ENCODE results near the gene CLNK. TPM values are rescaled to one million over a fixed set of nuclear protein-coding genes. Genes with fewer than 3 reads are reported as not detected.

Gene CLNK
- total RNA-seq, 1 experiment from 2014 or later = not detected

DNA sequence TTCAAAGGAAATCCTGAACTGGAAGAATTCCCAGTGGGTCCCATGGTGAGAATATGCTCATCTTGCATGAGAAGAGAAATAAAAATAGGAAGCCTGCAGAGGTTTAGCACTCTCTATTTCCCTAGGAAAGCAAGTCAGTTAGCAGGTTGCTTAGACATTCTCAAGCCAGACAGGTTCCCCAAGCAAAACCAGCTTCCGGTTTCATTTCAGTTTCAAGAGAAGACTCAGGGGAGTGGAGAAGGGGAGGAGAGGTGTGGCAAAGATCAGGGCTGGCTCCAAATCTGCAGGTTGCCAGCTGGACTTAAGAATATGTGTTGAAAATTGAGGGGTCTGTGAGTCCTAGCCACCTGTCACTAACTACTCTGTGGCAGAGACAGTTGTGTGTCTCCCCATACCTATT lies 107.5 kb downstream of the CLNK start:
- no TSS peak for BruUV-seq (replicated peaks)
- ATAC-seq (no peak), DNase-seq (ENCODE audit: low read depth, low spot score) (no peak)
- H3K27ac ChIP-seq (ENCODE audit: low read depth, low read length) = no peak overlapping the region
- no peaks in the 10 kb centered on the region for H3K36me3 ChIP-seq (ENCODE audit: control insufficient read depth in 1 of 2, insufficient read depth in 2 of 2, low read length in 2 of 2)
- no peak overlapping the region for H3K9ac ChIP-seq (ENCODE audit: low read length)
- no peaks in the 10 kb centered on the region for H4K20me1 ChIP-seq (ENCODE audit: insufficient read depth)
- ChIA-PET CTCF (no interaction called here), POLR2A (interaction anchor here (1.1 kb wide), 1 partner anchor 8 kb away, joined by 3 read pairs; no protein-coding TSS in a partner anchor), RAD21 (ENCODE audit: low non-redundant PET in 1 of 2, low total read pairs in 2 of 2, uncharacterized antibody in 2 of 2, unreplicated experiment in 2 of 2) (no interaction called here)
- intact Hi-C loops (cut with micrococcal nuclease) = no loop called here
- no peaks in the 10 kb centered on the region for H3K9me2 ChIP-seq (ENCODE audit: insufficient read depth)
- no peaks in the 10 kb centered on the region for H3K27me3 ChIP-seq (ENCODE audit: insufficient read depth, low read length)
- no peaks in the 10 kb centered on the region for H3K79me2 ChIP-seq (ENCODE audit: insufficient read depth, low read length)
- no peak overlapping the region for H2AFZ ChIP-seq (ENCODE audit: low read depth, low read length, poor library complexity, severe bottlenecking)
- no peak overlapping the region for H3K4me3 ChIP-seq (replicated peaks in 1 of 2; ENCODE audit: low read depth in 1 of 2, low read length in 2 of 2)
- no peaks in the 10 kb centered on the region for H3K4me1 ChIP-seq (ENCODE audit: control insufficient read depth in 1 of 2, insufficient read depth in 2 of 2, low read length in 2 of 2)
- TF ChIP-seq, protein P1, sequence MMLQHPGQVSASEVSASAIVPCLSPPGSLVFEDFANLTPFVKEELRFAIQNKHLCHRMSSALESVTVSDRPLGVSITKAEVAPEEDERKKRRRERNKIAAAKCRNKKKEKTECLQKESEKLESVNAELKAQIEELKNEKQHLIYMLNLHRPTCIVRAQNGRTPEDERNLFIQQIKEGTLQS (IDR thresholded peaks at IDR 0.05) = no peak
- TF ChIP-seq, protein P2, sequence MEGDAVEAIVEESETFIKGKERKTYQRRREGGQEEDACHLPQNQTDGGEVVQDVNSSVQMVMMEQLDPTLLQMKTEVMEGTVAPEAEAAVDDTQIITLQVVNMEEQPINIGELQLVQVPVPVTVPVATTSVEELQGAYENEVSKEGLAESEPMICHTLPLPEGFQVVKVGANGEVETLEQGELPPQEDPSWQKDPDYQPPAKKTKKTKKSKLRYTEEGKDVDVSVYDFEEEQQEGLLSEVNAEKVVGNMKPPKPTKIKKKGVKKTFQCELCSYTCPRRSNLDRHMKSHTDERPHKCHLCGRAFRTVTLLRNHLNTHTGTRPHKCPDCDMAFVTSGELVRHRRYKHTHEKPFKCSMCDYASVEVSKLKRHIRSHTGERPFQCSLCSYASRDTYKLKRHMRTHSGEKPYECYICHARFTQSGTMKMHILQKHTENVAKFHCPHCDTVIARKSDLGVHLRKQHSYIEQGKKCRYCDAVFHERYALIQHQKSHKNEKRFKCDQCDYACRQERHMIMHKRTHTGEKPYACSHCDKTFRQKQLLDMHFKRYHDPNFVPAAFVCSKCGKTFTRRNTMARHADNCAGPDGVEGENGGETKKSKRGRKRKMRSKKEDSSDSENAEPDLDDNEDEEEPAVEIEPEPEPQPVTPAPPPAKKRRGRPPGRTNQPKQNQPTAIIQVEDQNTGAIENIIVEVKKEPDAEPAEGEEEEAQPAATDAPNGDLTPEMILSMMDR (IDR thresholded peaks at IDR 0.05 in 2 of 3, conservative IDR thresholded peaks at IDR 0.05 in 1 of 3; ENCODE audit: borderline replicate concordance in 1 of 3, insufficient read depth in 1 of 3, low read depth in 2 of 3, low read length in 2 of 3) = no peak
- no peak for TF ChIP-seq POLR2AphosphoS5 (IDR thresholded peaks at IDR 0.05; ENCODE audit: low read depth, low read length)
- TF ChIP-seq TCF7L2 (IDR thresholded peaks at IDR 0.05; ENCODE audit: borderline replicate concordance, extremely low read depth, insufficient read depth, insufficient read length) = no peak
- TF ChIP-seq SIN3A (IDR thresholded peaks at IDR 0.05; ENCODE audit: low read depth) = no peak
- no peak for TF ChIP-seq ZNF274 (IDR thresholded peaks at IDR 0.05; ENCODE audit: low read depth, low read length)
- TF ChIP-seq EZH2 (IDR thresholded peaks at IDR 0.05) = no peak
- no peak for TF ChIP-seq EZH2phosphoT487 (IDR thresholded peaks at IDR 0.05; ENCODE audit: borderline replicate concordance)
- TF ChIP-seq POLR2A (IDR thresholded peaks at IDR 0.05; ENCODE audit: borderline replicate concordance, extremely low read depth, insufficient read depth, insufficient read length) = no peak
- TF ChIP-seq, protein P3, sequence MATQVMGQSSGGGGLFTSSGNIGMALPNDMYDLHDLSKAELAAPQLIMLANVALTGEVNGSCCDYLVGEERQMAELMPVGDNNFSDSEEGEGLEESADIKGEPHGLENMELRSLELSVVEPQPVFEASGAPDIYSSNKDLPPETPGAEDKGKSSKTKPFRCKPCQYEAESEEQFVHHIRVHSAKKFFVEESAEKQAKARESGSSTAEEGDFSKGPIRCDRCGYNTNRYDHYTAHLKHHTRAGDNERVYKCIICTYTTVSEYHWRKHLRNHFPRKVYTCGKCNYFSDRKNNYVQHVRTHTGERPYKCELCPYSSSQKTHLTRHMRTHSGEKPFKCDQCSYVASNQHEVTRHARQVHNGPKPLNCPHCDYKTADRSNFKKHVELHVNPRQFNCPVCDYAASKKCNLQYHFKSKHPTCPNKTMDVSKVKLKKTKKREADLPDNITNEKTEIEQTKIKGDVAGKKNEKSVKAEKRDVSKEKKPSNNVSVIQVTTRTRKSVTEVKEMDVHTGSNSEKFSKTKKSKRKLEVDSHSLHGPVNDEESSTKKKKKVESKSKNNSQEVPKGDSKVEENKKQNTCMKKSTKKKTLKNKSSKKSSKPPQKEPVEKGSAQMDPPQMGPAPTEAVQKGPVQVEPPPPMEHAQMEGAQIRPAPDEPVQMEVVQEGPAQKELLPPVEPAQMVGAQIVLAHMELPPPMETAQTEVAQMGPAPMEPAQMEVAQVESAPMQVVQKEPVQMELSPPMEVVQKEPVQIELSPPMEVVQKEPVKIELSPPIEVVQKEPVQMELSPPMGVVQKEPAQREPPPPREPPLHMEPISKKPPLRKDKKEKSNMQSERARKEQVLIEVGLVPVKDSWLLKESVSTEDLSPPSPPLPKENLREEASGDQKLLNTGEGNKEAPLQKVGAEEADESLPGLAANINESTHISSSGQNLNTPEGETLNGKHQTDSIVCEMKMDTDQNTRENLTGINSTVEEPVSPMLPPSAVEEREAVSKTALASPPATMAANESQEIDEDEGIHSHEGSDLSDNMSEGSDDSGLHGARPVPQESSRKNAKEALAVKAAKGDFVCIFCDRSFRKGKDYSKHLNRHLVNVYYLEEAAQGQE (IDR thresholded peaks at IDR 0.05; ENCODE audit: low read depth) = no peak
- TF ChIP-seq FOSL1 (IDR thresholded peaks at IDR 0.05; ENCODE audit: low read depth) = no peak
- TF ChIP-seq YY1 (IDR thresholded peaks at IDR 0.05; ENCODE audit: extremely low read depth, insufficient replicate concordance, low read depth, low read length) = no peak
- H3K4me2 ChIP-seq (ENCODE audit: low read length) = no peak overlapping the region
- H3K9me3 ChIP-seq (ENCODE audit: control insufficient read depth in 1 of 2, insufficient read depth in 1 of 2, low read depth in 1 of 2, low read length in 2 of 2) = no peaks in the 10 kb centered on the region

Data from HCT116 (cell line).